HG03175 (cell line): ENCODE results near the gene PHKG2.

Experiments used
- ATAC-seq: cut with Tn5 transposase; IDR thresholded peaks from one replicate; pipeline ENCODE4 v1.9.1; 2021; ENCODE audit warnings: mild to moderate bottlenecking, moderate library complexity; ENCODE audit not compliant: unreplicated experiment

The PHKG2 gene

DNA sequence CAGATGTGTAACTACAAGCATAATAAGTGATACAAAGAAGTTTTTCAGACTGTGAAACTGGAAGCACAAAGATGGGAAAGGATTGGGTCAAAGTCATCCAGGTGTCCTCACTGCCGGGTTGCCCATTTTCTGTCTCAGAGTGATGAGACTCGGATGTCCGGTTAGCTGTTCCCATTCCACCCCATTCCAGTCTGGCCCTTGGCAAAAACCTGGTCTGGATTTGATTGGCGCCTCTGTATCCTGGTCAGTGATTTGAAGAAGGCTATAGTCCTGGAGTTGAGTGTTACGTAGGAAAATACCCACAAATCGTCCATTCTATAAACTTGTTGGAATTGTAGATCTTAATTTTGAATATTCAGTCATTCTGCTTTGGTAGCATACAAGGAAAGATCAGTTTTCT lies 19.9 kb upstream of the PHKG2 start:
- ATAC-seq: no peak

DNA sequence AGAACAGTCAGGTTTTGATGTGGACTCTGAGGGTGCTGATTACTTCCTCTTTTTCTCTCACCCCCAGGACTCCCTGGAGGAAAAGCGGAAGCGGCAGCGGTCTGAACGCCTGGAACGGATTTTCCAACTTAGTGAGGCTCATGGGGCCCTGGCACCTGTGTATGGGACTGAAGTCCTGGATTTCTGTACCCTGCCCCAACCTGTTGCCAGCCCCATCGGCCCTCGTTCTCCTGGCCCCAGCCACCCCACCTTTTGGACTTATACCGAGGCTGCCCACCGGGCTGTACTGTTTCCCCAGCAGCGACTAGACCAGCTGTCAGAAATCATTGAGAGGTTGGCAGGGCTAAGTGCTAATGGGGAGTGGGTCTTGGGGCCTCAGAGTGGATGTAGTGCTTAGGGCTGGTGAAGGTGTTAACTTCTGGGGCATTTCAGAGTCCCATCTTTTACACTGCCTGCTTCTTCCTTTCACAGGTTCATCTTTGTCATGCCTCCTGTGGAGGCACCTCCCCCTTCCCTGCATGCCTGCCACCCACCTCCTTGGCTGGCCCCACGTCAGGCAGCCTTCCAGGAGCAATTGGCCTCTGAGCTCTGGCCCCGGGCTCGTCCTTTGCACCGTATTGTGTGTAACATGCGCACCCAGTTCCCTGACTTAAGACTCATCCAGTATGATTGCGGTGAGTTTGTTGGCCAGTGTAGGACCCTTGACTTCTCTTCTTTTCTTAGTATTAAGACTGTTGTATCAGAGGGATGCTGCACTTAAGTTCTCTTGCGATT lies 19.1 kb upstream of the PHKG2 start:
- ATAC-seq: no peak

DNA sequence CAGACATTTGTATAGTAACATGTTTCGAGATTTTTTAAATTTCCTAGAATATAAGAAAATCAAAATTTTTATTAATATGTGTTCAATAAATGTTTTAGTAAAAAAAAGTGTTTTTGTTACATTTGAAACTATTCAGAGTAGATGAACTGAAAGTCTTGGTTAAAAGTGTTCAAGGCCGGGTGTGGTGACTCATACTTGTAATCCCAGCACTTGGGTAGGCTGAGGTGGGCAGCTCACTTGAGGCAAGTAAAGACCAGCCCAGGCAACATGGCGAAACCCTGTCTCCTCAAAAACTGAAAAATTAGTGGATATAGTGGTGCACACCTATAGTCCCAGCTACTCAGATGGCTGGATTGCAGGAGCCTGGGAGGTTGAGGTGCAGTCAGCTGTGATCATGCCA lies 16.8 kb upstream of the PHKG2 start:
- ATAC-seq: no peak

DNA sequence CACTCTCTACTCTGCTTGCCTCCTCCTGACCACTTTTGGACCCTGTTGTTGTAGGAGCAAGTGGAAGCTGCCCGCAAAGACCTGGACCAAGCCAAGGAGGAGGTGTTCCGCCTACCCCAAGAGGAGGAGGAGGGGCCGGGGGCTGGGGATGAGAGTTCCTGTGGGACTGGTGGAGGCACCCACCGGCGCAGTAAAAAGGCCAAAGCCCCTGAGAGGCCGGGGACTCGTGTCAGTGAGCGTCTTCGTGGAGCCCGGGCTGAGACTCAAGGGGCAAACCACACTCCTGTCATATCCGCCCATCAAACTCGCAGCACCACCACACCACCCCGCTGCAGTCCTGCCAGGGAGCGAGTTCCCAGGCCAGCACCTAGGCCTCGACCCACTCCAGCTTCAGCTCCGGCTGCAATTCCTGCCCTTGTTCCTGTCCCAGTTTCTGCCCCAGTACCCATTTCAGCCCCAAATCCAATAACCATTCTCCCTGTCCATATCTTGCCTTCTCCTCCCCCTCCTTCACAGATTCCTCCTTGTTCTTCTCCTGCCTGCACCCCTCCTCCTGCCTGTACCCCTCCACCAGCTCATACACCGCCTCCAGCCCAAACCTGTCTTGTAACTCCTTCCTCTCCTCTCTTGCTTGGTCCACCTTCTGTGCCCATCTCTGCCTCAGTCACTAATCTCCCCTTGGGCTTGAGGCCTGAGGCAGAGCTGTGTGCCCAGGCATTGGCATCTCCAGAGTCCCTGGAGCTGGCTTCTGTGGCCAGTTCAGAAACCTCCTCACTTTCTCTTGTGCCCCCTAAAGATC lies 11.0 kb upstream of the PHKG2 start:
- no peak for ATAC-seq

DNA sequence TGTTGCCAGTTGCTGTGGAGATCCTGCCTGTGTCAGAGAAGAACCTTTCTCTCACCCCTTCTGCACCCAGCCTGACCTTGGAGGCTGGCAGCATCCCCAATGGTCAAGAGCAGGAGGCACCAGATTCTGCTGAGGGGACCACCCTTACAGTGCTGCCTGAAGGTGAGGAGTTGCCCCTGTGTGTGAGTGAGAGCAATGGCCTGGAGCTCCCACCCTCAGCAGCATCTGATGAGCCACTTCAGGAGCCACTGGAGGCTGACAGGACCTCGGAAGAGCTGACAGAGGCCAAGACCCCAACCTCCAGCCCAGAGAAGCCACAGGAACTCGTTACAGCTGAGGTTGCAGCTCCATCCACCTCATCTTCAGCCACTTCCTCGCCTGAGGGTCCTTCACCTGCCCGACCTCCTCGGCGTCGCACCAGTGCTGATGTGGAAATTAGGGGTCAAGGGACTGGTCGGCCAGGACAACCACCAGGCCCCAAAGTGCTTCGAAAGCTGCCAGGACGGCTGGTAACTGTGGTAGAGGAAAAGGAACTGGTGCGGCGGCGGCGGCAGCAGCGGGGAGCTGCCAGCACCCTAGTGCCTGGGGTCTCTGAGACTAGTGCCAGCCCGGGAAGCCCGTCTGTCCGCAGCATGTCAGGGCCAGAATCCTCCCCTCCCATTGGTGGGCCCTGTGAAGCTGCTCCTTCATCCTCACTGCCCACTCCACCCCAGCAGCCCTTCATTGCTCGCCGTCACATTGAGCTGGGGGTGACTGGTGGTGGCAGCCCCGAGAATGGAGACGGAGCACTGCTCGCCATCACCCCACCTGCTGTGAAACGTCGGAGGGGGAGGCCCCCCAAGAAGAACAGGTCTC lies 10.2 kb upstream of the PHKG2 start:
- ATAC-seq: no peak

DNA sequence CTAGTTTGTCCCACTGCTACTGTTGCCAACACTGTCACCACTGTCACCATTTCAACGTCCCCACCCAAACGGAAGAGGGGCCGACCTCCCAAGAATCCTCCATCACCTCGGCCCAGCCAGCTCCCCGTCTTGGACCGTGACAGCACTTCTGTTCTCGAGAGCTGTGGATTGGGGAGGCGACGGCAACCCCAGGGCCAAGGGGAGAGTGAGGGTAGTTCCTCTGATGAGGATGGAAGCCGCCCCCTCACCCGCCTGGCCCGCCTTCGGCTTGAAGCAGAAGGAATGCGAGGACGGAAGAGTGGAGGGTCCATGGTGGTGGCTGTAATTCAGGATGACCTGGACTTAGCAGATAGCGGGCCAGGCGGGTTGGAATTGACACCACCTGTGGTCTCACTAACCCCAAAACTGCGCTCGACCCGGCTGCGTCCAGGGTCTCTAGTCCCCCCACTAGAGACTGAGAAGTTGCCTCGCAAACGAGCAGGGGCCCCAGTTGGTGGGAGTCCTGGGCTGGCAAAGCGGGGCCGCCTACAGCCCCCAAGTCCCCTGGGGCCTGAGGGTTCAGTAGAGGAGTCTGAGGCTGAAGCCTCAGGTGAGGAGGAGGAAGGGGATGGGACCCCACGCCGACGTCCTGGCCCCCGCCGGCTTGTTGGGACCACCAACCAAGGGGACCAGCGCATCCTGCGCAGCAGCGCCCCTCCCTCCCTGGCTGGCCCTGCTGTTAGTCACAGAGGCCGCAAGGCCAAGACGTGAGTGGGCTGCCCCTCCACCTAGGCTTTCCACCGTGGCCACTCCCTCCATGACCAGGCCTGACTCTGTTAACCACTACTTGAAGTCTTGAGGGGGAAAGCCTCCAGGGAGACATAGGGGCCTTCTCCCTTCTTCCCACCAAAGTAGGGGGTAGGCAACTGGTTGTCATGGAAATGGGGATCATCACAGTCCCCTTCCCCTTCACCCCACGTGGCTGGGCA lies 9.0 kb upstream of the PHKG2 start:
- no peak for ATAC-seq

DNA sequence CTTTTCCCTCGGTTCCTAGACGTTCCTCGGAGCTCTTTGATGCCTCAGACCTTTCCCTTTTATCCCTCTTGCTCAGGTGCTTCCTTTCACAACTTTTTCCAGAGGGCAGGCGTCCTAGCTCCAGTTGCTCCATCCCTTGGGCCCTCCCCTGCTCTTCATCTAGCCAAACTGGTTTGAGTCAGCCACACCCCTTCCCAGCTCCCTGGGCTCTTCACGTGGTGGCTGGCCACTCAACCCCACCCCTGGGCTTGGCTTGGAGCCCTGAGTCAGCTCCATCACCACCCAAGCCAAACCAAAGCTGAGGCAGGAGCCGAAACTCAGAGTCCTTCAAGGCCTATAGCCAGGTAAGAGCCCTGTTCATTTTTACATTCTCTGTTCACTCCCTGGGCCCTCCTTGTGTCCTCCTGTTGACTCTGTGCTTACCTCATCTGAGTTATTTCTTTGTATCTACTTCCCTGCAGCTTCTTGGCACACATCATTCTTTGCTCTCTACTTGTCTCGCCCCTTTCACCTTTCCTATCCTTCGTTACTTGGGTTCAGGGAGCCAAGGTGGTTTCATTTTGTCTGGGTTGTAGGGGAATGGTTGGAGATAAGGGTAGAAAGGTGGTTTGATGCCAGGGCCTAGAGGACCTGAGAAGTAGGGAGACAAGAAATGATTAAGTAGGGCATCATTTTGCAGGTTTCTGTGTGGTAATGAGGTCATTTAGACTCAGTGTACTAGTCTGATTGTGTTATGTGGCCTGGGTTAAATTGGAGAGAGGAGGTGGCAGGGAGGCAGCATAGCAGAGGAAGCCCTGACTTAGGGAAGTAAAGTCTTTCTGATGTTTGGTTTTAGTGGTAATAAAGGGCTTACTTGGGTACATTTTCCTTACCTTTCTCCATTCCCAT lies 7.6 kb upstream of the PHKG2 start:
- no peak for ATAC-seq

DNA sequence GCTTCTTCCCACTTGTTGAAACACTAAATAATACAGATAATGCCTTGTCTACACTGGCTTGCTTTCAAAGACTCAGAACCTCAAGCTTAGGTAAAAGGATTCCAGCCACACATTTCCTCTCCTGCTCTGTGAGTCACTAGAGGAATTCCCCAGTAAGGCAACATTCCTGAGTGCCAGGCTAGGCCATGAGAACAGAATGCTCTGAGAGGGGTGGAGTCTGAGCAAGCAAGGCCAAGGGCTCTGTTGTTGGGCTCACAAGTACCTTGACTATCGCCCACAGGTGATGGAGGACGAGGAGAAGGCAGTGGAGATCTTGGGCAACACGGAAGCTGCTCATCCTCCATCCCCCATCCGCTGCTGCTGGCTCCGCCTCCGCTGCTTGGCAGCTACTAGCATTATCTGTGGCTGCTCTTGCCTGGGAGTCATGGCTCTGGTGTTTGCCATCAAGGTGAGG lies 6.7 kb upstream of the PHKG2 start:
- ATAC-seq: no peak

DNA sequence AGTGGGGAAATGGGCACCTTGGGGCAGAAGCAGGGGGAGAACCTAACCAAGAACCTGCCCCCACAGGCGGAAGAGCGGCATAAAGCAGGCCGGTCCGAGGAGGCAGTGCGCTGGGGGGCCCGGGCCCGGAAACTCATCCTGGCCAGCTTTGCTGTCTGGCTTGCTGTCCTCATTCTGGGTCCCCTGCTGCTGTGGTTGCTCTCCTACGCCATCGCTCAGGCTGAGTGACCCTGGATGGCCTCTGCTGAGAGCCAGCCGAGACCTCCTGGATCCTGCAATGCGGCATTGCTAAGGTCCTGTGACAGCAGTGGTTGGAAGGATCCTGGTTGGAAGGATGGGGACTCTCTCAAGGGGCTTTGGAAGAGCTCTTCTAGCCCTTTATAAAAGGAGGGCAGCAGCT lies 4.5 kb upstream of the PHKG2 start:
- ATAC-seq: no peak

DNA sequence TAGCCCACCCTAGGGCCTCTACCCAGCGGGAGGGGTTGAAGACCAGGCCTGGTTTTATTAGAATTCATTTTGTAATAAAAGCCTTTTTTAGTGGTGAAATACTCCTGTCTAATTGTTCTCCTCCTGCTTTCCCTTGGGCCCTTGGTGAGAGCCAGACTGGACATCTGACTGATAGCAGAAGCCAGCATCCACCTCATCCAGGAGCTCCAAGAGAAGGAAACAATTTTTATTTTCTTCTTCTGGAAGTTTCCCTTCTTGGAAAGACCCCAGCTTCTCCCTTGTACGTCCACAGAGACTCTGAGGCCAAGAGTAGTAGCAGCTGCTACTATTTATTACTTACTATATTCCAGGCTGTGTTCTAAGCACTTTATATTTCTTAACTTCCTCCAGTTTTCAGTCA lies 4.0 kb upstream of the PHKG2 start:
- ATAC-seq: no peak

DNA sequence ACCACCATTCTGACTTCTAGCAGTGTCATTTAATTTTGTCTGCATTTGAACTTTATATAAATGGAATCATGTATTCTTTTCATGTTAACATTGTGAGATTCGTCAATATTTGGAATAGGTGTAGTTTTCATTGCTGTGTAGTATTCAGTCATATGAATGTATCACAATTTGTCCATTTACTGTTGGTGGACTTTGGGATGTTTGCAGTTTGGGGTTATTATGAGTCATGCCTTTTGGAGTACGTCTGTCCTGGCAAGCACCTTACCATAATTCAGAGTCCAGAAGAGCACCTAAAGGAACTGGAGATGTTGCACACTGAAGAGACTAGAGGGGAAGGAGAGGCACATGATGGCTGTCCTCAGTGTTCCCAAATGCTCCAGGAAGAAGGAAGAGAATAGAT lies 3.1 kb upstream of the PHKG2 start:
- no peak for ATAC-seq

DNA sequence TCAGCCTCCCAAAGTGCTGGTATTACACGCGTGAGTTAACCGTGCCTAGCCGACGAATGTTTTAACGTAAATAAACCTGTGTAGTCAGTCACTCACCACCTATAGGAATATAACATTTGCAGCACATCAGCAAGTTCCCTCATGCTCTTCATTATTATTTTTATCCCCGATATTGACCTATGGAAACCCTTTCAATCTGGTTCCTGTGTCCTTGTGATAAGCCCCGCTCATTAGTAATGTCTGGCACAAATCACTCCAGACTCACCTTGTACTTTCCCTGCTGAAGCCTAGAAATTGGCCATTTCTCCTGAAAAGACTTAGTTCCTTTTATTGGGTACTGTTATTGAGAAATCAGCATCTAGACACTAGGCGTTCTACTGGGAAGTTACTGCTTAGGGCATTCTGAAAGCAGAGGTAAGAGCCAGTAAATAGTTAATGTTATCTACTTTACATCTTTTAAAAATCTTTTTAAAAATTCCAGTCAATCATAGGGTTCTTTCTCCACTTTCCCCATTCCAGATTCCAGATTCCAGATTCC lies 1.5 kb upstream of the PHKG2 start:
- ATAC-seq: no peak

DNA sequence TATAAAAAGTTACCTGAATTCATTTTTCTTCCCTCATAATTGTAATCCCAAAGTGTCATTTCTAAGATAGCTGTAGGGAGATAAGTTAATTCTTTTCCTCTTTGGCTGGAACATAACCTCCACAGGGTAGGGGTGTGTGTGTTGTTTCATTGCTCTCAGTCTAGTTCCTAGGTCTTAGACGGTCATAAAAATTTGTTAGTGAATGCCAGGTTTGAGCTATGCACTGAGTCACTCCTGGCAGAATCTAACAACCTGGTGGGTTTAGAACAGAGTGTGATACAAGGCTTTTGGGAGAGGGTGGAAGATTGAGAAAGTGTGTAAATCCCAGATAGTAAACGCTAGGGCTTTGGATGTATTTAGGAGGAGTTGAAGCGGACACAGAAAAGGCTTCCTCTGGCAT lies 894 bp upstream of the PHKG2 start:
- no peak for ATAC-seq

DNA sequence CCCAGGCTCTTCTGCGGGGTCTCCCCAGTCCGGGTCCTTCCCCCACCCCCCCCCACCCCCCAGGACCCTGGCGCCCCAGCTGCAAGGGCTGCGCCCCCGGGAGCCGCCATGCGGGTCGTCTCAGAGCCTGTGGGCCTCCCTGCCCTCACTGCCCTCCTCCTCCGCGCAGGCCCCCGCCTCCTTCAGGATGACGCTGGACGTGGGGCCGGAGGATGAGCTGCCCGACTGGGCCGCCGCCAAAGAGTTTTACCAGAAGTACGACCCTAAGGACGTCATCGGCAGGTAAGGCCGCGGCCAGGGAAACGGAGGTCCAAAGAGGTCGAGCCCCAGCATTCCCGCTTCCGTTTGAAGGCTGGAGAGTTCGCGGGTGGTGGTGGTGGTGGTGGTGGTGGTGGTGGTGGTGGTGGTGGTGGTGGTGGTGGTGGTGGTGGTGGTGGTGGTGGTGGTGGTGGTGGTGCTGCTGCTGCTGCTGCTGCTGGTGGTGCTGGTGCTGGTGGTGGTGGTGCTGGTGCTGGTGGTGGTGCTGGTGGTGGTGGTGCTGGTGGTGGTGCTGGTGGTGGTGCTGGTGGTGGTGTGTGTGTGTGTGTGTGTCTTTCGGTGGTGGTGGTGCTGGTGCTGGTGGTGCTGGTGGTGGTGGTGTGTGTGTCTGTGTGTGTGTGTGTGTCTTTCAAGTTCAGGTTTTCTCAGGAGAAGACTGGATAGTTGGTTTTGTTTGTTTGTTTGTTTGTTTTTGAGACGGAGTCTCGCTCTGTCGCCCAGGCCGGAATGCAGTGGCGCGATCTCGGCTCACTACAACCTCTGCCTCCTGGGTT lies 615 bp downstream of the PHKG2 start:
- peak; percentile 21 for ATAC-seq

DNA sequence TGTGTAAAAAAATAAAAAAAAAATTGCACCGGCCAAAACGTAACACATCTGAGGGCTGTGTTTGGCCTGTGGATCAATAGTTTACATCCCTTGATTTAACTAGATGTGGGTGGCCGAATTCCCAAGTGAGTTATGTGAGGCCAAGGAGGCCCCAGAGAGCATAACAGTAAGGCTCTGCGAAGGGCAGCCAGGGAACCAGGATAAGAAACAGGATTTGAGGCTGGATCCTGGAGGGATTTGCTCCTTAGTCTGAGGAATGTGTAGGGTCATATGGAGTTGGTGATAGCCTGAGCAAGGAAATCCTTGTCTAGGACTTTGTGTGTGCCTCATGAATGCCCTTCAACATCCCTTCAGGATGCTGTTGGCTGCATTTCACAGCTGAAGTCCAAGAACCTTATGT lies 2.0 kb downstream of the PHKG2 start:
- ATAC-seq: no peak

DNA sequence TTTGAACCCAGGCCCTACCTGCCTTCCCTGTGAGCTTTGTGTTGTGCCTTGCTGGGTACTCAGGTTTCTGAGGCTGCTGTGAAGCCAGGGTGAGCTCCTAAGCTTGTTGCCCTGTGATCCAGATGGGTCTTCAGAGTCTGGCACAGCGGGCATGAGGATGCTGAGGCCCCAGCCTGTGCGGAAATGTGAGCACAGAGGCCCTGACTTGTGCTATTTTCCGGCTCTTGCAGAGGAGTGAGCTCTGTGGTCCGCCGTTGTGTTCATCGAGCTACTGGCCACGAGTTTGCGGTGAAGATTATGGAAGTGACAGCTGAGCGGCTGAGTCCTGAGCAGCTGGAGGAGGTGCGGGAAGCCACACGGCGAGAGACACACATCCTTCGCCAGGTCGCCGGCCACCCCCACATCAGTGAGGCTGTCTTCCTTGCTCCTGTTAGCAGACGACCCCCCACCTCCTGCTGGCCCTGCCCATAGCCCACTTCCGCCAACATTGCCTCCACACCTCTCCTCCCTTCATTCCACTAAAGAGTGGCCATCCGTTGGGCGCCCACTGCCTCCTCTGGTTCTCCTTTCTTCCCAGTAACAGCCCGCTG lies 2.7 kb downstream of the PHKG2 start:
- ATAC-seq: no peak

DNA sequence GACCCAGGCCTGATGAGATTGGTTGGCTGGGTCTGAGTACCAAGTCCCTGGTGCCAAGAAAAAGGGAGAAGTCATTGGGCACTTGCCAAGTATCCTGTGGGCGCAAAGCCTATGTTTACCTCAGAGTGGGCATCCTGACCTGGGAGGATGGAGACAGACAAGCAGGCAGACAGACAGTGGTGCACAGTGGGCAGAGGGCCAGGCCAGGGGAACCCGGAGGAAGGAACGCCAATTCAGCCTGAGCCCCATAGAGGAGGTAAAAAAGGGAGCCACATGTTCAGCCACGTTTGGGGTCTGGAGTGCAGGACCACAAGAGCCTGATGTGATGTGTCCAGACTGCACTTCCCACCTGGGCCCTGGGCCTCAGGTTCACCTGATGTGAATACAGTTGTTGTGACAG lies 5.4 kb downstream of the PHKG2 start:
- ATAC-seq: no peak
